ENCODE results near the gene SRPK2.

The SRPK2 gene

DNA sequence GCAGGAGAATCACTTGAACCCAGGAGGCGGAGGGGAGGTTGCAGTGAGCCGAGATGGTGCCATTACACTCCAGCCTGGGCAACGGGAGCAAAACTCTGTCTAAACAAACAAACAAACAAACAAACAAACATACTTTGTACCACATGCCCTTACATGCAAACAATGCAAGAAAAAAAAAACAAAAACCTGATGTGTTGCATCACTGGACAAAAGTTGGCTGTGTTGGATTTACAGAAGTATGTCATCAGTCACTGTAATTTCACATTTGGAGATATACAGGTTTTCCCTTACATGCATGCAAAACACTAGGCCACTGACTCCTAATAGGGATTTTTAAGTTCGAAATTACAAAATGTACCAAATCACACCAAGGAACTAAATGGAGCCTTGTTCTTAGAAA, 138.5 kb downstream of the SRPK2 start:
- in situ Hi-C loops (cut with MboI; ENCODE audit: low sequenced_read_pairs, unreplicated experiment): no loop called here
- TF ChIP-seq, protein P1, sequence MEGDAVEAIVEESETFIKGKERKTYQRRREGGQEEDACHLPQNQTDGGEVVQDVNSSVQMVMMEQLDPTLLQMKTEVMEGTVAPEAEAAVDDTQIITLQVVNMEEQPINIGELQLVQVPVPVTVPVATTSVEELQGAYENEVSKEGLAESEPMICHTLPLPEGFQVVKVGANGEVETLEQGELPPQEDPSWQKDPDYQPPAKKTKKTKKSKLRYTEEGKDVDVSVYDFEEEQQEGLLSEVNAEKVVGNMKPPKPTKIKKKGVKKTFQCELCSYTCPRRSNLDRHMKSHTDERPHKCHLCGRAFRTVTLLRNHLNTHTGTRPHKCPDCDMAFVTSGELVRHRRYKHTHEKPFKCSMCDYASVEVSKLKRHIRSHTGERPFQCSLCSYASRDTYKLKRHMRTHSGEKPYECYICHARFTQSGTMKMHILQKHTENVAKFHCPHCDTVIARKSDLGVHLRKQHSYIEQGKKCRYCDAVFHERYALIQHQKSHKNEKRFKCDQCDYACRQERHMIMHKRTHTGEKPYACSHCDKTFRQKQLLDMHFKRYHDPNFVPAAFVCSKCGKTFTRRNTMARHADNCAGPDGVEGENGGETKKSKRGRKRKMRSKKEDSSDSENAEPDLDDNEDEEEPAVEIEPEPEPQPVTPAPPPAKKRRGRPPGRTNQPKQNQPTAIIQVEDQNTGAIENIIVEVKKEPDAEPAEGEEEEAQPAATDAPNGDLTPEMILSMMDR (IDR thresholded peaks at IDR 0.05; ENCODE audit: borderline replicate concordance, control extremely low read depth, extremely low read depth, insufficient read depth, missing control alignments): no peak
- no peak for DNase-seq (ENCODE audit: low spot score)

- in situ Hi-C loops (cut with MboI; ENCODE audit: low sequenced_read_pairs, unreplicated experiment): no loop called here
- TF ChIP-seq, protein P1 (IDR thresholded peaks at IDR 0.05; ENCODE audit: borderline replicate concordance, control extremely low read depth, extremely low read depth, insufficient read depth, missing control alignments): no peak
- no peak for DNase-seq (ENCODE audit: low spot score)
Measured at GRCh38 chr7:105249216-105249615, 139.5 kb downstream of the SRPK2 start.

DNA sequence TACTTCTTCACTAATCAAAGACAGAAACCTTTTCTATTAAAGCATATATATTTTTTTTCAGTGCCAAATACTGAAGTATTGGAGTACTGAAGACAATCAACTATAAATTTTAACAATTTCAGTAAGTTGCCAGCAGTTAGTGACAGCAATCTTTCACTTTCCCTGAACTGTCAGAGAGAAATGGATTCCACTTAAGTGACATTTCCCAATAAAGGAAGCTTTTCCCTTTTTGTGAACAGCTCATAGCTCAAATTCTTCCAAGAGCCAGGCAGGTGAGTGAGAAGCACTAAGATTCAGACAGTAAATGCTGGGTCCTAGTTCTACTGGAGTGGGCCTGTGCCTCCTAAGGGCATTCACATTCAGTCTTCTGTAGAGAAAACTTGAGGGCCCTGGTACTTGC, 142.0 kb downstream of the SRPK2 start:
- in situ Hi-C loops (cut with MboI; ENCODE audit: low sequenced_read_pairs, unreplicated experiment): no loop called here
- TF ChIP-seq, protein P1 (IDR thresholded peaks at IDR 0.05; ENCODE audit: borderline replicate concordance, control extremely low read depth, extremely low read depth, insufficient read depth, missing control alignments): no peak
- no peak for DNase-seq (ENCODE audit: low spot score)

DNA sequence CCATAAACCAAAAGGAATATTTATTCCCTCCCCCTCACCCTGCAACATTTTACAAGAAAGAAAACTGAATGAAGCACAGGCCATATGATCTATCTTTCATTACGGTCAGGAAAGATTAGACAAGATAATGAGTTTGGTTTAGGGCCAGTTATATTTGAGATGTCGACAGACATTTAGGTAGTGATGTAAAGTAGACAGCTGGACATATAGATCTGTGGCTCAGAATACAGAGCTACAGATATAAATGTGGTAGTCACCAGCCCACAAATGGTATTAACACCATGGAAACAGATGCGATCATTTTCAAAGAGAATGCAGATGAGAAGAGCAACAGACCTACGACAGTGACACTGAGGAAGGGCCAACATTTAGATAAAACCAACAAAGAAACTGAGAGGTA, 142.5 kb downstream of the SRPK2 start:
- in situ Hi-C loops (cut with MboI; ENCODE audit: low sequenced_read_pairs, unreplicated experiment): no loop called here
- TF ChIP-seq, protein P1 (IDR thresholded peaks at IDR 0.05; ENCODE audit: borderline replicate concordance, control extremely low read depth, extremely low read depth, insufficient read depth, missing control alignments): no peak
- DNase-seq (ENCODE audit: low spot score): no peak

GRCh38 chr7:105245398-105246114, 143.2 kb downstream of the SRPK2 start:
- in situ Hi-C loops (cut with MboI; ENCODE audit: low sequenced_read_pairs, unreplicated experiment): no loop called here
- DNase-seq (ENCODE audit: low spot score): no peak
- TF ChIP-seq, protein P1 (IDR thresholded peaks at IDR 0.05; ENCODE audit: borderline replicate concordance, control extremely low read depth, extremely low read depth, insufficient read depth, missing control alignments): no peak

DNA sequence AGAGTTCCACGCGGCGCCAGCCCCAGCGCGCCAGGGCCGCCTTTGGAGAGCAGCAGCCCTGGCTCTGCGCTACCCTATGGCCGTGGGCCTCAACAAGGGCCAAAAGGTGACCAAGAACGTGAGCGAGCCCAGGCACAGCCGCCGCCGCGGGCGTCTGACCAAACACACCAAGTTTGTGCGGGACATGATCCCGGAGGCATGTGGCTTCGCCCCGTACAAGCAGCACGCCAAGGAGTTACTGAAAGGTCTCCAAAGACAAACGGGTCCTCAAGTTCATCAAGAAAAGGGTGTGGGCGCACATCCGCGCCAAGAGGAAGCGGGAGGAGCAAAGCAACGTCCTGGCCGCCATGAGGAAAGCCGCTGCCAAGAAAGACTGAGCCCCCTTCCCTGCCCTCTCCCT, 144.1 kb downstream of the SRPK2 start:
- TF ChIP-seq, protein P1 (IDR thresholded peaks at IDR 0.05; ENCODE audit: borderline replicate concordance, control extremely low read depth, extremely low read depth, insufficient read depth, missing control alignments): no peak
- DNase-seq (ENCODE audit: low spot score): no peak
- in situ Hi-C loops (cut with MboI; ENCODE audit: low sequenced_read_pairs, unreplicated experiment): no loop called here
